HEK293 (cell line): Measurements from ENCODE around the gene STARD10.
A peak's percentile ranks its signal among the peaks of the same experiment; 100 is the strongest.

Experiments used
- CTCF ChIA-PET: fragments of 350-600 bp; formaldehyde crosslinking; extraction: SDS; loops from one replicate; lab custom pipeline; 2021; ENCODE audit warnings: antibody characterized with exemption; lab: Yijun Ruan, JAX
- POLR2A ChIA-PET: fragments of 300-600 bp; formaldehyde crosslinking; extraction: SDS; loops from one replicate; lab custom pipeline; 2020; ENCODE audit warnings: antibody characterized with exemption, inconsistent platforms; lab: Yijun Ruan, JAX
- H3K27ac ChIP-seq: fragments of 200-500 bp; sonication (Bioruptor generic); 2 replicates; pipeline ENCODE4 v1.5.1; 2014; ENCODE audit warnings: low read depth, low read length, control low read depth, inconsistent platforms; ENCODE audit errors: extremely low read depth
- H3K36me3 ChIP-seq, 2 experiments: fragments of 200-500 bp in 1 of 2; sonication (Bioruptor generic) in 1 of 2; 1 replicate in 1 of 2; 2 replicates in 1 of 2; pipeline ENCODE4 v1.5.1; 2014 to 2017; ENCODE audit warnings: inconsistent platforms in 2 of 2, low read length in 2 of 2; ENCODE audit not compliant: control insufficient read depth in 2 of 2, insufficient read depth in 1 of 2
- H3K4me1 ChIP-seq: fragments of 200-500 bp; sonication (Bioruptor generic); 2 replicates; pipeline ENCODE4 v1.5.1; 2014; ENCODE audit warnings: mild to moderate bottlenecking, low read length, inconsistent platforms; ENCODE audit not compliant: control insufficient read depth, insufficient read depth
- H3K4me3 ChIP-seq: 2 replicates; pipeline ENCODE4 v1.5.1; 2011; ENCODE audit warnings: low read depth, mild to moderate bottlenecking, control low read depth, low read length, moderate library complexity
- H3K9me3 ChIP-seq: fragments of 200-500 bp; sonication (Bioruptor generic); 2 replicates; pipeline ENCODE4 v1.5.1; 2014; ENCODE audit warnings: low read depth, low read length, inconsistent platforms; ENCODE audit not compliant: control insufficient read depth, insufficient read depth
- EGR2 ChIP-seq: fragments of 450-650 bp; formaldehyde crosslinking; IDR thresholded peaks from 2 replicates; pipeline ENCODE4 v1.5.1; 2016; ENCODE audit warnings: low read depth, missing biosample characterization, missing genetic modification characterization
- IKZF3 ChIP-seq: fragments of 450-650 bp; IDR thresholded peaks from 2 replicates; pipeline ENCODE4 v1.5.0; 2018; ENCODE audit warnings: missing biosample characterization, mild to moderate bottlenecking, missing genetic modification characterization, moderate library complexity
- KLF16 ChIP-seq: fragments of 450-650 bp; formaldehyde crosslinking; IDR thresholded peaks from 2 replicates; pipeline ENCODE4 v1.5.1; 2017; ENCODE audit warnings: missing biosample characterization, missing genetic modification characterization
- KLF17 ChIP-seq: fragments of 450-650 bp; formaldehyde crosslinking; IDR thresholded peaks from 2 replicates; pipeline ENCODE4 v1.5.1; 2016; ENCODE audit warnings: missing biosample characterization, missing genetic modification characterization
- KLF9 ChIP-seq: fragments of 450-650 bp; formaldehyde crosslinking; IDR thresholded peaks from 2 replicates; pipeline ENCODE4 v1.5.1; 2016; ENCODE audit warnings: missing biosample characterization, missing genetic modification characterization, low read depth
- PRDM1 ChIP-seq: fragments of 450-650 bp; formaldehyde crosslinking; IDR thresholded peaks from 2 replicates; pipeline ENCODE4; 2016; ENCODE audit warnings: missing biosample characterization, missing genetic modification characterization
- RBAK ChIP-seq: fragments of 450-650 bp; formaldehyde crosslinking; IDR thresholded peaks from 2 replicates; pipeline ENCODE4 v1.5.1; 2016; ENCODE audit warnings: missing biosample characterization, missing genetic modification characterization
- SALL2 ChIP-seq: fragments of 450-650 bp; formaldehyde crosslinking; IDR thresholded peaks from 2 replicates; pipeline ENCODE4 v1.5.0; 2017; ENCODE audit warnings: missing biosample characterization, mild to moderate bottlenecking, missing genetic modification characterization, borderline replicate concordance
- SP2 ChIP-seq: fragments of 450-650 bp; formaldehyde crosslinking; IDR thresholded peaks from 2 replicates; pipeline ENCODE4 v1.5.1; 2016; ENCODE audit warnings: missing biosample characterization, missing genetic modification characterization
- ZBTB7A ChIP-seq: fragments of 450-650 bp; formaldehyde crosslinking; IDR thresholded peaks from 2 replicates; pipeline ENCODE4 v1.5.1; 2016; ENCODE audit warnings: low read depth, missing biosample characterization, missing genetic modification characterization
- ZNF121 ChIP-seq: fragments of 450-650 bp; formaldehyde crosslinking; IDR thresholded peaks from 2 replicates; pipeline ENCODE4 v1.5.1; 2016; ENCODE audit warnings: missing biosample characterization, missing genetic modification characterization
- ZNF274 ChIP-seq, 2 experiments: fragments of 200-500 bp in 1 of 2; fragments of 450-650 bp in 1 of 2; sonication (Bioruptor generic) in 1 of 2; formaldehyde crosslinking in 1 of 2; IDR thresholded peaks; 2 replicates each; pipeline versions ENCODE4 v1.5.1 to v1.6.1; 2014 to 2016; ENCODE audit warnings: borderline replicate concordance in 1 of 2, inconsistent platforms in 1 of 2, low read length in 1 of 2, missing biosample characterization in 1 of 2, missing genetic modification characterization in 1 of 2
- ZNF335 ChIP-seq: fragments of 450-650 bp; formaldehyde crosslinking; conservative IDR thresholded peaks from 2 replicates; pipeline ENCODE4 v1.5.1; 2016; ENCODE audit warnings: missing biosample characterization, missing genetic modification characterization
- ZNF416 ChIP-seq: fragments of 450-650 bp; formaldehyde crosslinking; IDR thresholded peaks from 2 replicates; pipeline ENCODE4 v1.5.1; 2016; ENCODE audit warnings: missing biosample characterization, missing genetic modification characterization
- ZNF449 ChIP-seq: fragments of 450-650 bp; formaldehyde crosslinking; IDR thresholded peaks from 2 replicates; pipeline ENCODE4 v1.5.1; 2017; ENCODE audit warnings: missing biosample characterization, mild to moderate bottlenecking, missing genetic modification characterization, moderate library complexity
- ZNF473 ChIP-seq: fragments of 450-650 bp; formaldehyde crosslinking; IDR thresholded peaks from 2 replicates; pipeline ENCODE4 v1.5.1; 2017; ENCODE audit warnings: missing biosample characterization, missing genetic modification characterization
- ZNF571 ChIP-seq: fragments of 450-650 bp; formaldehyde crosslinking; IDR thresholded peaks from 2 replicates; pipeline ENCODE4 v1.5.0; 2017; ENCODE audit warnings: missing biosample characterization, missing genetic modification characterization
- ZNF580 ChIP-seq: fragments of 450-650 bp; formaldehyde crosslinking; IDR thresholded peaks from 2 replicates; pipeline ENCODE4 v1.5.1; 2016; ENCODE audit warnings: missing biosample characterization, missing genetic modification characterization
- ZSCAN16 ChIP-seq: fragments of 450-650 bp; formaldehyde crosslinking; IDR thresholded peaks from 2 replicates; pipeline ENCODE4 v1.5.1; 2016; ENCODE audit warnings: missing biosample characterization, missing genetic modification characterization
- TF ChIP-seq, protein P1 (sequence below): fragments of 450-650 bp; formaldehyde crosslinking; IDR thresholded peaks from 2 replicates; pipeline ENCODE4 v1.5.1; 2016; ENCODE audit warnings: missing biosample characterization, missing genetic modification characterization
- TF ChIP-seq, protein P2 (sequence below): fragments of 450-650 bp; formaldehyde crosslinking; IDR thresholded peaks from 2 replicates; pipeline ENCODE4 v1.5.1; 2016; ENCODE audit warnings: missing biosample characterization, missing genetic modification characterization
- TF ChIP-seq, protein P3 (sequence below): fragments of 450-650 bp; formaldehyde crosslinking; IDR thresholded peaks from 2 replicates; pipeline ENCODE4 v1.5.1; 2017; ENCODE audit warnings: missing biosample characterization, missing genetic modification characterization

Gene STARD10

GRCh38 chr11:72752088-72752914 lies 41.5 kb downstream of the STARD10 start, which contains the start of gene ARAP1 (continued):
- TF ChIP-seq KLF17 (tag by site-specific recombination) (peak; percentile 43; the same call in 1 of the 2 replicates), EGR2 (tag by site-specific recombination) (peak; percentile 23; the same call in 1 of the 2 replicates), ZBTB7A (tag by site-specific recombination) (0 out of 2 replicates have a peak, but pooled peaks have one; percentile 75), ZNF121 (peak; percentile 93), ZNF449 (0 out of 2 replicates have a peak, but pooled peaks have one; percentile 30), SALL2 (tag by site-specific recombination) (no peak)
- TF ChIP-seq, protein P1, sequence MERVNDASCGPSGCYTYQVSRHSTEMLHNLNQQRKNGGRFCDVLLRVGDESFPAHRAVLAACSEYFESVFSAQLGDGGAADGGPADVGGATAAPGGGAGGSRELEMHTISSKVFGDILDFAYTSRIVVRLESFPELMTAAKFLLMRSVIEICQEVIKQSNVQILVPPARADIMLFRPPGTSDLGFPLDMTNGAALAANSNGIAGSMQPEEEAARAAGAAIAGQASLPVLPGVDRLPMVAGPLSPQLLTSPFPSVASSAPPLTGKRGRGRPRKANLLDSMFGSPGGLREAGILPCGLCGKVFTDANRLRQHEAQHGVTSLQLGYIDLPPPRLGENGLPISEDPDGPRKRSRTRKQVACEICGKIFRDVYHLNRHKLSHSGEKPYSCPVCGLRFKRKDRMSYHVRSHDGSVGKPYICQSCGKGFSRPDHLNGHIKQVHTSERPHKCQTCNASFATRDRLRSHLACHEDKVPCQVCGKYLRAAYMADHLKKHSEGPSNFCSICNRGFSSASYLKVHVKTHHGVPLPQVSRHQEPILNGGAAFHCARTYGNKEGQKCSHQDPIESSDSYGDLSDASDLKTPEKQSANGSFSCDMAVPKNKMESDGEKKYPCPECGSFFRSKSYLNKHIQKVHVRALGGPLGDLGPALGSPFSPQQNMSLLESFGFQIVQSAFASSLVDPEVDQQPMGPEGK (tag by site-specific recombination): peak; percentile 79

DNA sequence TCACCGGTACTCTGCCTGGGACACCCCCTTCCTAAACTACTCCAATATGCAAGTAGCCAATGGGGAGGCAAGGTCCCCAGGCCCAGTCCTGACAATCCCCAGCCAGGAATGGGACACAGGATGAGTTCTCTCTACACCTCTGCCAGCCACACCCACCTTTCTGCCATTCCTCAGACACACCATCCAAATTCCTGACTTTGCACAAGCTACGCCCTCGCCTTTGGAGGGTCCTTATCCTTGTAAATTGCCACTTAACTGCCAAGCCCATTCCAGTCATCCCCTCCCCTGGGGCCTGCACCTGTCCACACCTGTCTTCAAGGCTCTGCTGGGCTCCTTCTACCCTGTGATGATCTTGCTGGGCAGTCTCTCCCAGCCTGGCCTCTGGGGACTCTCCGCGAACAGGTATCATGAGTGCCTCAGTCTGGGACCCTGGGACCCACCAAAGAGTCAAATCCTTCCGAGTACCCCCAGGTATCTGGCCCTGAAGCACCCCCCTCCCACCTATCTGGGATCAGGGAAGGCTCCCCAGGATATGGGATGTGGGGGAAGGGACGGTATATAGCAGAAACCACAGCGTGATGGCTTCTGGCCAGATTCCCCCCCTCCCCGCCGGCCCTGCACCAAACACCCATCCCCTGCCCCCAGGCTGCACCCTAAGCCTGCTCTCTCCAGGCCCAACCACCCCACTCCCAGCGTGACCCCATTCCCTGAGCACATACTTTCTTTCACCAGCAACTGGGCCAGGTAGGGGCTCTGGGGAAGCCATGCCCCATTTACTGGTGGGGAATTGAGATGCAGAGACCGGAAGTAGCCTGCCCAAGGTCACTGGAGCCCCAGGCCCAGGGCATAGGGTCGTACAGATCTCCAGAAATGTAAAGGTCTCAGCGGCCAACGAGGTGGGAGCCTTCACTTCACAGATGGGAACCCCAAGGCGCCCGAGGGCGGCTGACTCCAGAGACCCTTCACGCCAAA lies 42.4 kb downstream of the STARD10 start:
- no peak for TF ChIP-seq ZNF335 (tag by site-specific recombination)
- TF ChIP-seq ZNF473 (tag by site-specific recombination): no peak
- no peak for TF ChIP-seq ZNF571 (tag by site-specific recombination)
- 0 out of 2 replicates have a peak, but pooled peaks have one; percentile 23 for TF ChIP-seq KLF9 (tag by site-specific recombination)
- no peak for TF ChIP-seq PRDM1 (tag by site-specific recombination)
- no peak for TF ChIP-seq ZNF416
- no peak for TF ChIP-seq RBAK (tag by site-specific recombination)
- TF ChIP-seq ZNF580 (tag by site-specific recombination): no peak
- peak; percentile 19; the same call in 1 of the 2 replicates for TF ChIP-seq SP2 (tag by site-specific recombination)
- no peak for TF ChIP-seq KLF16 (tag by site-specific recombination)
- TF ChIP-seq IKZF3 (tag by site-specific recombination): no peak
- TF ChIP-seq, protein P2, sequence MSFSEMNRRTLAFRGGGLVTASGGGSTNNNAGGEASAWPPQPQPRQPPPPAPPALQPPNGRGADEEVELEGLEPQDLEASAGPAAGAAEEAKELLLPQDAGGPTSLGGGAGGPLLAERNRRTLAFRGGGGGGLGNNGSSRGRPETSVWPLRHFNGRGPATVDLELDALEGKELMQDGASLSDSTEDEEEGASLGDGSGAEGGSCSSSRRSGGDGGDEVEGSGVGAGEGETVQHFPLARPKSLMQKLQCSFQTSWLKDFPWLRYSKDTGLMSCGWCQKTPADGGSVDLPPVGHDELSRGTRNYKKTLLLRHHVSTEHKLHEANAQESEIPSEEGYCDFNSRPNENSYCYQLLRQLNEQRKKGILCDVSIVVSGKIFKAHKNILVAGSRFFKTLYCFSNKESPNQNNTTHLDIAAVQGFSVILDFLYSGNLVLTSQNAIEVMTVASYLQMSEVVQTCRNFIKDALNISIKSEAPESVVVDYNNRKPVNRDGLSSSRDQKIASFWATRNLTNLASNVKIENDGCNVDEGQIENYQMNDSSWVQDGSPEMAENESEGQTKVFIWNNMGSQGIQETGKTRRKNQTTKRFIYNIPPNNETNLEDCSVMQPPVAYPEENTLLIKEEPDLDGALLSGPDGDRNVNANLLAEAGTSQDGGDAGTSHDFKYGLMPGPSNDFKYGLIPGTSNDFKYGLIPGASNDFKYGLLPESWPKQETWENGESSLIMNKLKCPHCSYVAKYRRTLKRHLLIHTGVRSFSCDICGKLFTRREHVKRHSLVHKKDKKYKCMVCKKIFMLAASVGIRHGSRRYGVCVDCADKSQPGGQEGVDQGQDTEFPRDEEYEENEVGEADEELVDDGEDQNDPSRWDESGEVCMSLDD (tag by site-specific recombination): no peak
- TF ChIP-seq, protein P3, sequence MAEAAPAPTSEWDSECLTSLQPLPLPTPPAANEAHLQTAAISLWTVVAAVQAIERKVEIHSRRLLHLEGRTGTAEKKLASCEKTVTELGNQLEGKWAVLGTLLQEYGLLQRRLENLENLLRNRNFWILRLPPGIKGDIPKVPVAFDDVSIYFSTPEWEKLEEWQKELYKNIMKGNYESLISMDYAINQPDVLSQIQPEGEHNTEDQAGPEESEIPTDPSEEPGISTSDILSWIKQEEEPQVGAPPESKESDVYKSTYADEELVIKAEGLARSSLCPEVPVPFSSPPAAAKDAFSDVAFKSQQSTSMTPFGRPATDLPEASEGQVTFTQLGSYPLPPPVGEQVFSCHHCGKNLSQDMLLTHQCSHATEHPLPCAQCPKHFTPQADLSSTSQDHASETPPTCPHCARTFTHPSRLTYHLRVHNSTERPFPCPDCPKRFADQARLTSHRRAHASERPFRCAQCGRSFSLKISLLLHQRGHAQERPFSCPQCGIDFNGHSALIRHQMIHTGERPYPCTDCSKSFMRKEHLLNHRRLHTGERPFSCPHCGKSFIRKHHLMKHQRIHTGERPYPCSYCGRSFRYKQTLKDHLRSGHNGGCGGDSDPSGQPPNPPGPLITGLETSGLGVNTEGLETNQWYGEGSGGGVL: peak; percentile 44; the same call in 1 of the 2 replicates
- TF ChIP-seq ZSCAN16: no peak
- no peak for TF ChIP-seq ZNF274 (IDR thresholded peaks at IDR 0.05; ENCODE audit: low read length)
- no peak for TF ChIP-seq ZNF274 (tag by site-specific recombination; IDR thresholded peaks at IDR 0.05; ENCODE audit: borderline replicate concordance)
- Histone ChIP-seq H3K36me3 (peaks cover 0 to 16% of the 10 kb centered on the region in 2 experiments; a peak in 1 of 3 replicates), H3K9me3 (no peaks in the 10 kb centered on the region), H3K27ac (peak overlapping the region; percentile 27; the same call in 1 of the 2 replicates), H3K4me3 (peak overlapping the region; percentile 65), H3K4me1 (no peaks in the 10 kb centered on the region)
- ChIA-PET CTCF (interaction anchor here (0.9 kb wide), 1 partner anchor 26 kb away, joined by 4 read pairs; no protein-coding TSS in a partner anchor), POLR2A (interaction anchor here (0.6 kb wide), 1 partner anchor 20 kb away, joined by 3 read pairs; no protein-coding TSS in a partner anchor)
